Adrenal gland (tissue), 12 donors: ENCODE data around the gene LMBRD1. TPM values are rescaled to one million over a fixed set of nuclear protein-coding genes. Genes with fewer than 3 reads are reported as not detected.

Source experiments
- DNase-seq, 7 donors: peaks; one replicate each; pipeline ENCODE4 v3.0.0-alpha.2; 2019 to 2020
- H3K27ac ChIP-seq, 5 donors: fragments of 200-600 bp; sonication (generic) in 4 of 5; 1 replicate in 3 of 5; 2 replicates in 2 of 5; pipeline versions ENCODE4 v1.5.1 to v1.8.0; 2016 to 2020; ENCODE audit warnings: mild to moderate bottlenecking in 1 of 5
- H3K27me3 ChIP-seq: fragments of 200-600 bp; 2 replicates; pipeline ENCODE4 v1.8.0; 2021
- H3K36me3 ChIP-seq, 2 donors: fragments of 200-600 bp; replicated peaks in 1 of 2; 1 replicate in 1 of 2; 2 replicates in 1 of 2; pipeline versions ENCODE4 v1.5.1 to v1.8.0; 2018 to 2022
- H3K4me1 ChIP-seq, 2 donors: fragments of 200-600 bp; replicated peaks in 1 of 2; 1 replicate in 1 of 2; 2 replicates in 1 of 2; pipeline versions ENCODE4 v1.5.1 to v1.8.0; 2018 to 2021
- H3K4me3 ChIP-seq, 4 donors: fragments of 200-600 bp; sonication (generic) in 3 of 4; one replicate each; pipeline ENCODE4 v1.5.1; 2016 to 2018
- H3K9me3 ChIP-seq, 3 donors: fragments of 200-600 bp; sonication (generic) in 1 of 3; replicated peaks in 1 of 3; 1 replicate in 2 of 3; 2 replicates in 1 of 3; pipeline versions ENCODE4 v1.5.1 to v1.8.0; 2016 to 2021
- CTCF ChIP-seq, 6 experiments: fragments of 450-650 bp in 4 of 6; fragments of 200-600 bp in 2 of 6; sonication (generic) in 1 of 6; IDR thresholded peaks; 1 replicate in 5 of 6; 2 replicates in 1 of 6; pipeline versions ENCODE4 v1.5.1 to v1.8.0; 2016 to 2021; ENCODE audit warnings: antibody characterized with exemption in 6 of 6, mild to moderate bottlenecking in 2 of 6, moderate library complexity in 1 of 6
- POLR2A ChIP-seq, 2 donors: fragments of 450-650 bp; IDR thresholded peaks; one replicate each; pipeline ENCODE4 v1.6.1; 2017; ENCODE audit warnings: antibody characterized with exemption in 2 of 2, mild to moderate bottlenecking in 2 of 2, moderate library complexity in 1 of 2
- WGBS, 4 donors: extraction: QIAGEN DNeasy Blood & Tissue Kit in 2 of 4; methylation state at CpG; one replicate each; pipeline versions ENCODE4 v1.1.5 to v1.1.7; 2013 to 2017; 5-methylcytosine and 5-hydroxymethylcytosine counted together
- intact Hi-C, 2 donors: fragments of 100-400 bp; cut with DNase I; formaldehyde crosslinking; loops; one replicate each; pipeline versions ENCODE4 v1.14.1 to v1.15.0; 2022 to 2023
- polyA plus RNA-seq, 3 donors: library from polyadenylated mRNA; stranded (reverse); fragments of 200-250 nt in 2 of 3; fragments of 350-450 nt in 1 of 3; fragmentation: Illumina TruSeq in 1 of 3; extraction: RNeasy Lipid Tissue Mini Kit (QIAGEN cat#74804) in 1 of 3; gene quantifications; one replicate each; pipeline ENCODE4 v1.2.3, GENCODE V29; 2013 to 2014
- total RNA-seq, 9 donors: library from RNA; depleted of rRNA in 4 of 9; stranded (reverse); fragments of >200 nt in 4 of 9; fragments of 120-200 nt in 1 of 9; fragmentation: NEBNext Ultra II Directional in 1 of 9; extraction: Animal tissue kit (Norgen Biotek cat#: 25700) in 1 of 9; gene quantifications; one replicate each; pipeline versions ENCODE4 v1.1.0 to v1.2.4, GENCODE V29; 2013 to 2023
- donor health status: healthy with polysubstance abuse.
- donor health status: Bipolar disorder and iron deficiency.
- donor health status: DM: yes; HTN: yes; CAD: no.
- donor health status: DM: no; HTN: no; CAD: no.
- donor health status: DM: no; HTN: no; CAD: no.
- donor health status: DM: yes; HTN: yes; CAD: no.

LMBRD1 gene
- total and polyA plus RNA-seq, 12 donors, result 22.1 to 141 (median 103) TPM

DNA sequence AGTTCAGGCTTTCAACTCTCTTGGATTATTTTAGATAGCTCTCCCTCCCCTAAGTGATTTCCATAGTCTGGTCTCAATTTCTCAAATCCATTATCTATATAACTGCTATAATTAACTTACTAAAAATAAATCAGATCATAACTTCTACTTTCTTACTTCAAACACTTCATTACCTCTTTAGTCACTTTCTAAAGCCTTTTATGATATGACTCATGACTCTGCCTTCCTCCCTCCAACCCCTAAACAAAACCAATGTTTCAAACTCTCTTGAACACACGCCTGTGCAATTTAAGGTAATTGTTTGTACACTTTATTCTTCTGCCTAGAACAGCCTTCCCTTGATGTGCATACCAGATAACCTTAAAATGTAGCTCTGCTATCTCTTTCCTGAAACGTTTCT lies 100.5 kb downstream of the LMBRD1 start:
- WGBS, 4 donors, result 46 to 63% (median 49%) methylated on average over 2 of the region's 2 CpGs
- Histone ChIP-seq H3K4me3 (no peak overlapping the region), H3K27me3 (no peaks in the 10 kb centered on the region), H3K4me1 (peaks cover 0 to 6% of the 10 kb centered on the region in 2 donors), H3K27ac (no peak overlapping the region), H3K9me3 (no peaks in the 10 kb centered on the region), H3K36me3 (no peaks in the 10 kb centered on the region)
- no peak for DNase-seq
- no peak for TF ChIP-seq CTCF (IDR thresholded peaks at IDR 0.05)
- no peak for TF ChIP-seq POLR2A (IDR thresholded peaks at IDR 0.05)
- intact Hi-C loops, result no loop called here

- H3K4me3 ChIP-seq, result no peak overlapping the region
- no peaks in the 10 kb centered on the region for H3K36me3 ChIP-seq
- intact Hi-C loops, result no loop called here
Observed at GRCh38 chr6:69693762-69694161, 103.0 kb downstream of the LMBRD1 start.

GRCh38 chr6:69690986-69691385 lies 105.8 kb downstream of the LMBRD1 start:
- DNase-seq, result no peak

More at GRCh38 chr6:69693762-69694161, 103.0 kb downstream of the LMBRD1 start:
- Histone ChIP-seq H3K27ac (no peak overlapping the region), H3K4me1 (peaks cover 0 to 6% of the 10 kb centered on the region in 2 donors), H3K9me3 (no peaks in the 10 kb centered on the region), H3K27me3 (no peaks in the 10 kb centered on the region)
- DNase-seq, result no peak
- TF ChIP-seq POLR2A (IDR thresholded peaks at IDR 0.05) (no peak), CTCF (IDR thresholded peaks at IDR 0.05) (no peak)

DNA sequence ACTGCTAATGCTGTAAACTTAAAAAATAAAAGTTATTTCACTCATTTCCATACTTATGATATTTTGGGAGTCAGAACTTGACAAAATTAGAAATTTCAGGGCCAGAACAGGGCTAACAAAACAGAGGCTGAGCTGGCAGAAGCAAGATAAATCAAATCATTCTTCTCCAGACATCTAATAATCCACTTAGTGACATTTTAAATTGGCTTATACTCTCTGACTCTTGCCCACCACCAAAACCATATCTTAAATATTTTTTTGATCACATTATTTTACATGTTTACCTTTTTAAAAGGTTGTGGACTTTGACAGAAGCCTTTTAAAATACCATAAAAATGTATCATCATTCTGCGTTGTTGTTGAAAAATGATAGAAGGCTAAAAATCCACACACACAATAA lies 116.5 kb downstream of the LMBRD1 start:
- no peak for DNase-seq
- Histone ChIP-seq H3K9me3 (no peaks in the 10 kb centered on the region), H3K36me3 (no peaks in the 10 kb centered on the region), H3K27ac (no peak overlapping the region), H3K4me3 (no peak overlapping the region), H3K27me3 (no peaks in the 10 kb centered on the region), H3K4me1 (no peaks in the 10 kb centered on the region)
- intact Hi-C loops, result no loop called here
- TF ChIP-seq POLR2A (IDR thresholded peaks at IDR 0.05) (no peak), CTCF (IDR thresholded peaks at IDR 0.05) (no peak)
- WGBS, 4 donors, result 91 to 97% (median 94%) methylated on average over 1 of the region's 1 CpG

More at GRCh38 chr6:69690986-69691385, 105.8 kb downstream of the LMBRD1 start:
- H3K27me3 ChIP-seq, result no peaks in the 10 kb centered on the region
- H3K9me3 ChIP-seq, result no peaks in the 10 kb centered on the region
- intact Hi-C loops, result no loop called here
- peaks cover 0 to 6% of the 10 kb centered on the region in 2 donors for H3K4me1 ChIP-seq
- no peaks in the 10 kb centered on the region for H3K36me3 ChIP-seq
- no peak overlapping the region for H3K4me3 ChIP-seq
- no peak overlapping the region for H3K27ac ChIP-seq
- TF ChIP-seq POLR2A (IDR thresholded peaks at IDR 0.05), result no peak
- TF ChIP-seq CTCF (IDR thresholded peaks at IDR 0.05), result no peak
- 69 to 85% (median 75%) methylated on average over 1 of the region's 1 CpG for WGBS, 4 donors
